ENCODE data around the gene JMJD1C.

Gene JMJD1C

GRCh38 chr10:63119041-63119440 lies 346.7 kb downstream of the JMJD1C start:
- no peak for DNase-seq

Measured in cortex of kidney (tissue), 1 donor.